ENCODE results near the gene MBD3L5. TPM values are rescaled to one million over a fixed set of nuclear protein-coding genes. Genes with fewer than 3 reads are reported as not detected.
"Not testable (repeated sequence)": the region's sequence is repeated elsewhere in the genome, so short reads cannot be mapped to it uniquely, and the experiment has no call there.

MBD3L5 gene
- total and polyA plus RNA-seq, 2 experiments from 2014 or later: not detected

GRCh38 chr19:7041563-7041962 is 11.2 kb downstream of the MBD3L5 start:
- H3K9me3 ChIP-seq (ENCODE audit: low read depth); H3K4me1 ChIP-seq (ENCODE audit: low read depth); H3K27me3 ChIP-seq; DNase-seq (ENCODE audit: low read depth in 1 of 2, low spot score in 1 of 2); H3K27ac ChIP-seq; H3K36me3 ChIP-seq; H3K4me3 ChIP-seq: not testable (repeated sequence)

- DNase-seq (ENCODE audit: low read depth in 1 of 2, low spot score in 1 of 2); H3K4me3 ChIP-seq; H3K27me3 ChIP-seq; H3K36me3 ChIP-seq; H3K4me1 ChIP-seq (ENCODE audit: low read depth); H3K9me3 ChIP-seq (ENCODE audit: low read depth); H3K27ac ChIP-seq: not testable (repeated sequence)
These were observed 18.6 kb downstream of the MBD3L5 start, which contains the start of gene MBD3L2 for GRCh38 chr19:7049021-7049420. Gene MBD3L2, plus strand, starts transcription at chr19:7049321. Its CDS starts 53 bp downstream, at chr19:7049374.

- DNase-seq (ENCODE audit: low read depth in 1 of 2, low spot score in 1 of 2); H3K4me3 ChIP-seq; H3K4me1 ChIP-seq (ENCODE audit: low read depth): not testable (repeated sequence)
These were observed 21.0 kb downstream of the MBD3L5 start for GRCh38 chr19:7051421-7051820.

GRCh38 chr19:7052896-7053295 is 22.5 kb downstream of the MBD3L5 start:
- not testable (repeated sequence) for H3K27me3 ChIP-seq; H3K4me3 ChIP-seq; DNase-seq (ENCODE audit: low read depth in 1 of 2, low spot score in 1 of 2)

More at GRCh38 chr19:7051421-7051820, 21.0 kb downstream of the MBD3L5 start:
- H3K36me3 ChIP-seq; H3K27ac ChIP-seq; H3K9me3 ChIP-seq (ENCODE audit: low read depth); H3K27me3 ChIP-seq: not testable (repeated sequence)

GRCh38 chr19:7054635-7055368 is 24.4 kb downstream of the MBD3L5 start:
- not testable (repeated sequence) for H3K4me1 ChIP-seq (ENCODE audit: low read depth); H3K36me3 ChIP-seq; H3K27me3 ChIP-seq; H3K9me3 ChIP-seq (ENCODE audit: low read depth); DNase-seq (ENCODE audit: low read depth in 1 of 2, low spot score in 1 of 2); H3K27ac ChIP-seq; H3K4me3 ChIP-seq

More at GRCh38 chr19:7052896-7053295, 22.5 kb downstream of the MBD3L5 start:
- not testable (repeated sequence) for H3K36me3 ChIP-seq; H3K4me1 ChIP-seq (ENCODE audit: low read depth); H3K9me3 ChIP-seq (ENCODE audit: low read depth); H3K27ac ChIP-seq

GRCh38 chr19:7055679-7056078 is 25.3 kb downstream of the MBD3L5 start:
- H3K9me3 ChIP-seq (ENCODE audit: low read depth); H3K27ac ChIP-seq; DNase-seq (ENCODE audit: low read depth in 1 of 2, low spot score in 1 of 2): not testable (repeated sequence)

GRCh38 chr19:7056371-7056770 is 26.0 kb downstream of the MBD3L5 start:
- not testable (repeated sequence) for H3K4me1 ChIP-seq (ENCODE audit: low read depth); H3K36me3 ChIP-seq

More at GRCh38 chr19:7055679-7056078, 25.3 kb downstream of the MBD3L5 start:
- H3K36me3 ChIP-seq; H3K27me3 ChIP-seq; H3K4me3 ChIP-seq; H3K4me1 ChIP-seq (ENCODE audit: low read depth): not testable (repeated sequence)

GRCh38 chr19:7058576-7058975 is 28.2 kb downstream of the MBD3L5 start, which contains the start of gene MBD3L3:
Gene MBD3L3, minus strand, starts transcription at chr19:7058676. Its CDS starts 71 bp downstream, at chr19:7058605.
- not testable (repeated sequence) for H3K27me3 ChIP-seq; H3K36me3 ChIP-seq; H3K4me3 ChIP-seq; DNase-seq (ENCODE audit: low read depth in 1 of 2, low spot score in 1 of 2); H3K9me3 ChIP-seq (ENCODE audit: low read depth); H3K27ac ChIP-seq; H3K4me1 ChIP-seq (ENCODE audit: low read depth)

More at GRCh38 chr19:7056371-7056770, 26.0 kb downstream of the MBD3L5 start:
- not testable (repeated sequence) for H3K27me3 ChIP-seq; H3K27ac ChIP-seq; H3K9me3 ChIP-seq (ENCODE audit: low read depth); H3K4me3 ChIP-seq; DNase-seq (ENCODE audit: low read depth in 1 of 2, low spot score in 1 of 2)

GRCh38 chr19:7059977-7060376 is 29.6 kb downstream of the MBD3L5 start:
- not testable (repeated sequence) for H3K36me3 ChIP-seq; H3K4me3 ChIP-seq; DNase-seq (ENCODE audit: low read depth in 1 of 2, low spot score in 1 of 2); H3K4me1 ChIP-seq (ENCODE audit: low read depth); H3K9me3 ChIP-seq (ENCODE audit: low read depth); H3K27me3 ChIP-seq; H3K27ac ChIP-seq

- no peak for DNase-seq (ENCODE audit: low read depth in 1 of 2, low spot score in 1 of 2)
- Histone ChIP-seq H3K36me3 (no peaks in the 10 kb centered on the region), H3K27me3 (no peaks in the 10 kb centered on the region), H3K9me3 (ENCODE audit: low read depth) (no peaks in the 10 kb centered on the region), H3K27ac (no peak overlapping the region), H3K4me3 (no peak overlapping the region), H3K4me1 (ENCODE audit: low read depth) (no peaks in the 10 kb centered on the region)
- TF ChIP-seq CTCF (IDR thresholded peaks at IDR 0.05; ENCODE audit: low read depth, low read length): no peak
These were observed 33.0 kb downstream of the MBD3L5 start for GRCh38 chr19:7063339-7063738.

Data from cardiac muscle cell (in vitro differentiated cells and primary cell).